HepG2 (cell line): ENCODE data around the gene SIGLEC7. TPM values are rescaled to one million over a fixed set of nuclear protein-coding genes. Genes with fewer than 3 reads are reported as not detected.

Source experiments
- ATAC-seq: fragments of 200-7000 bp; cut with Tn5 transposase; 3 replicates; pipeline ENCODE4 v1.9.1; 2020; ENCODE audit warnings: mild to moderate bottlenecking, moderate library complexity
- BruUV-seq: library from RNA; stranded (reverse); fragments of 400-500 nt; replicated peaks from 2 replicates; lab custom pipeline; 2021; lab: Mats Ljungman, UMichigan
- CTCF ChIA-PET: fragments of 300-600 bp; formaldehyde crosslinking; extraction: SDS; loops from one replicate; lab custom pipeline; 2021; ENCODE audit warnings: low total read pairs, inconsistent platforms, low intra/inter-chr PET ratio; lab: Yijun Ruan, JAX
- POLR2A ChIA-PET: fragments of 350-600 bp; sonication (Branson Sonifier 250); formaldehyde crosslinking; loops from one replicate; lab custom pipeline; 2020; ENCODE audit warnings: antibody characterized with exemption, inconsistent platforms; lab: Yijun Ruan, JAX
- DNase-seq: peaks from one replicate; pipeline ENCODE4 v3.0.0-alpha.2; 2015; ENCODE audit warnings: low spot score
- FAIRE-seq: peaks from 3 replicates; lab custom pipeline; 2011; peaks lifted over from hg19 to GRCh38; lab: Jason Lieb, UNC
- H2AFZ ChIP-seq: one replicate; pipeline ENCODE4 v1.6.1; 2011; ENCODE audit warnings: low read length, inconsistent platforms
- H3K27ac ChIP-seq: fragments of 300-600 bp; 3 replicates; pipeline ENCODE4 v1.8.0; 2011; ENCODE audit warnings: mixed run types, mild to moderate bottlenecking, mixed read lengths, low read length, inconsistent platforms; ENCODE audit not compliant: insufficient read depth; ENCODE audit errors: extremely low read length
- H3K27me3 ChIP-seq, 2 experiments: fragments of 200-600 bp in 1 of 2; 2 replicates in 1 of 2; 3 replicates in 1 of 2; pipeline versions ENCODE4 v1.6.0 to v1.8.0; 2011; ENCODE audit warnings: low read length in 2 of 2, mild to moderate bottlenecking in 2 of 2, moderate library complexity in 2 of 2, inconsistent platforms in 1 of 2; ENCODE audit not compliant: insufficient read depth in 2 of 2, control insufficient read depth in 1 of 2
- H3K36me3 ChIP-seq, 2 experiments: fragments of 200-600 bp in 1 of 2; replicated peaks in 1 of 2; 2 replicates in 1 of 2; 3 replicates in 1 of 2; pipeline versions ENCODE4 v1.5.1 to v1.8.0; 2011; ENCODE audit warnings: low read length in 2 of 2, inconsistent platforms in 1 of 2; ENCODE audit not compliant: insufficient read depth in 2 of 2, control insufficient read depth in 1 of 2
- H3K4me1 ChIP-seq: 2 replicates; pipeline ENCODE4 v1.5.1; 2012; ENCODE audit warnings: low read length, inconsistent platforms; ENCODE audit not compliant: insufficient read depth
- H3K4me2 ChIP-seq: 2 replicates; pipeline ENCODE4 v1.6.0; 2011; ENCODE audit warnings: low read depth, low read length, inconsistent platforms
- H3K4me3 ChIP-seq, 3 experiments: fragments of 200-600 bp in 1 of 3; sonication (generic), shearing (Covaris generic) in 1 of 3; replicated peaks in 1 of 3; 2 replicates each; pipeline ENCODE4 v1.5.1; 2011 to 2016; ENCODE audit warnings: low read length in 3 of 3, inconsistent platforms in 2 of 3, low read depth in 2 of 3, mild to moderate bottlenecking in 2 of 3, control low read depth in 1 of 3, mixed read lengths in 1 of 3; ENCODE audit not compliant: insufficient read depth in 1 of 3
- H3K79me2 ChIP-seq: one replicate; pipeline ENCODE4 v1.6.1; 2011; ENCODE audit warnings: low read length, inconsistent platforms; ENCODE audit not compliant: insufficient read depth
- H3K9ac ChIP-seq: 2 replicates; pipeline ENCODE4 v1.6.0; 2011; ENCODE audit warnings: mild to moderate bottlenecking, low read depth, low read length, inconsistent platforms; ENCODE audit not compliant: insufficient read depth
- H3K9me3 ChIP-seq: 2 replicates; pipeline ENCODE4 v1.5.1; 2012; ENCODE audit warnings: mild to moderate bottlenecking, low read length
- H4K20me1 ChIP-seq: 2 replicates; pipeline ENCODE4 v1.6.0; 2011; ENCODE audit warnings: inconsistent platforms, mild to moderate bottlenecking, low read length, moderate library complexity; ENCODE audit not compliant: insufficient read depth
- GTF2F1 ChIP-seq: fragments of 150-350 bp; IDR thresholded peaks from 2 replicates; pipeline ENCODE4 v1.6.1; 2014; ENCODE audit warnings: low read length
- KDM5A ChIP-seq: fragments of 200-600 bp; sonication (generic); IDR thresholded peaks from 2 replicates; pipeline ENCODE4 v1.7.0; 2018; ENCODE audit warnings: antibody characterized with exemption, mild to moderate bottlenecking, low read length, borderline replicate concordance
- MLLT10 ChIP-seq: sonication (generic); formaldehyde crosslinking; IDR thresholded peaks from 2 replicates; pipeline ENCODE4 v1.4.0; 2020; ENCODE audit warnings: missing genetic modification reagents
- SOX6 ChIP-seq, 2 experiments: fragments of 450-650 bp in 1 of 2; sonication (generic) in 1 of 2; formaldehyde crosslinking in 1 of 2; IDR thresholded peaks; 2 replicates each; pipeline versions ENCODE4 v1.4.0 to v1.6.1; 2017 to 2020; ENCODE audit warnings: antibody characterized with exemption in 1 of 2, mild to moderate bottlenecking in 1 of 2, missing genetic modification reagents in 1 of 2
- ZBTB21 ChIP-seq: sonication (generic); formaldehyde crosslinking; IDR thresholded peaks from 2 replicates; pipeline ENCODE4 v1.4.0; 2020; ENCODE audit warnings: missing genetic modification reagents
- ZBTB7A ChIP-seq: sonication (generic); formaldehyde crosslinking; IDR thresholded peaks from 2 replicates; pipeline ENCODE4 v1.8.0; 2022; ENCODE audit warnings: mild to moderate bottlenecking, missing genetic modification reagents
- WGBS: methylation state at CpG from one replicate; pipeline ENCODE4 v1.1.6; 2017; ENCODE audit warnings: low lambda C conversion rate; 5-methylcytosine and 5-hydroxymethylcytosine counted together
- in situ Hi-C: cut with HindIII; loops from 2 replicates; pipeline ENCODE4 v1.10.0; 2017; ENCODE audit warnings: low pct_unique_long_range_greater_than_20kb; ENCODE audit not compliant: extremely low pct_ligation_motif_present
- intact Hi-C: fragments of 100-400 bp; cut with micrococcal nuclease; formaldehyde crosslinking; loops from one replicate; pipeline ENCODE4 v1.10.0; 2022; ENCODE audit not compliant: unreplicated experiment
- polyA plus RNA-seq, 8 experiments: library from polyadenylated mRNA; depleted of rRNA in 3 of 8; stranded (reverse) in 7 of 8; unstranded in 1 of 8; fragments of >200 nt; fragmentation: Illumina TruSeq in 4 of 8; extraction: Trizol in 4 of 8; gene quantifications; 2 replicates each; pipeline versions ENCODE4 v1.2.1 to v1.2.3, GENCODE V29; 2011 to 2016; ENCODE audit warnings: low read depth in 4 of 8, missing spikeins in 1 of 8, mixed read lengths in 1 of 8; ENCODE audit not compliant: insufficient read depth in 1 of 8
- total RNA-seq, 5 experiments: library from RNA; depleted of rRNA; stranded (reverse); fragments of >200 nt; fragmentation: Illumina TruSeq; extraction: Trizol; gene quantifications; 2 replicates each; pipeline ENCODE4 v1.2.3, GENCODE V29; 2016; ENCODE audit warnings: low read depth in 1 of 5
- TF ChIP-seq, protein P1 (sequence below): sonication (generic); formaldehyde crosslinking; conservative IDR thresholded peaks from 2 replicates; pipeline ENCODE4 v1.8.0; 2022; ENCODE audit warnings: mild to moderate bottlenecking, moderate library complexity, missing genetic modification reagents
- TF ChIP-seq, protein P2 (sequence below): IDR thresholded peaks from 2 replicates; pipeline ENCODE4 v1.6.1; 2016

SIGLEC7 gene
- total and polyA plus RNA-seq, 2 of the 13 experiments (the other 11 are each of a cell fraction or from before 2014, with no cell fraction given), result not detected

DNA sequence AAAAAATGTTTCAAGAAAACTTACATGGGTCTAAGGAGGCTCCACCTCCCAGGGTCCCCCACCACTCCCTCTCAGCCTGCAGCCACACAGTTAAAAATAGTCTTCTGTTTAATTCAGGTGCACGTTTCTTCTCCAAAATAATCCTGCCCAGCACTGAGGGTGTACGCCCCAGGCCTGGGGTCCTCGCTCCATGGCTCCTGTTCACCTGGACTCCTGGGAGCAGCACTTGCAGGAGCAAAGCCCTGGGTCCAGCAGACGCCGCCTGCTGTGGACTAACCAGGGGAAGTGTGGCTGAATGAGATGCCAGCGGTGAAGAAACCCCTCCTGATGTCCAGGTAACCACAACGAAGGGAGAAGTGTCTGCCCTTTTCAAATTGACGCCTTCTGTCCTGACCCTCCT, 41.5 kb downstream of the SIGLEC7 start:
- CTCF ChIA-PET, result no interaction called here
- ATAC-seq, result no peak

More for the DNA sequence above, 41.5 kb downstream of the SIGLEC7 start:
- no peak for FAIRE-seq
- in situ Hi-C loops (no loop called here), intact Hi-C loops (no loop called here)
- H3K4me1 ChIP-seq, result no peaks in the 10 kb centered on the region
- no peak overlapping the region for H3K4me2 ChIP-seq
- no peaks in the 10 kb centered on the region for H3K79me2 ChIP-seq
- 18% methylated on average over 4 of the region's 8 CpGs for WGBS
- POLR2A ChIA-PET, result no interaction called here
- no peak overlapping the region for H2AFZ ChIP-seq
- no peaks in the 10 kb centered on the region for H3K9me3 ChIP-seq
- no TSS peak for BruUV-seq
- TF ChIP-seq MLLT10 (CRISPR knock-in tag) (no peak), SOX6 (IDR thresholded peaks at IDR 0.05) (no peak), SOX6 (CRISPR knock-in tag; IDR thresholded peaks at IDR 0.05) (no peak), ZBTB7A (no peak), ZBTB21 (CRISPR knock-in tag) (no peak), GTF2F1 (no peak), KDM5A (no peak)
- TF ChIP-seq, protein P1, sequence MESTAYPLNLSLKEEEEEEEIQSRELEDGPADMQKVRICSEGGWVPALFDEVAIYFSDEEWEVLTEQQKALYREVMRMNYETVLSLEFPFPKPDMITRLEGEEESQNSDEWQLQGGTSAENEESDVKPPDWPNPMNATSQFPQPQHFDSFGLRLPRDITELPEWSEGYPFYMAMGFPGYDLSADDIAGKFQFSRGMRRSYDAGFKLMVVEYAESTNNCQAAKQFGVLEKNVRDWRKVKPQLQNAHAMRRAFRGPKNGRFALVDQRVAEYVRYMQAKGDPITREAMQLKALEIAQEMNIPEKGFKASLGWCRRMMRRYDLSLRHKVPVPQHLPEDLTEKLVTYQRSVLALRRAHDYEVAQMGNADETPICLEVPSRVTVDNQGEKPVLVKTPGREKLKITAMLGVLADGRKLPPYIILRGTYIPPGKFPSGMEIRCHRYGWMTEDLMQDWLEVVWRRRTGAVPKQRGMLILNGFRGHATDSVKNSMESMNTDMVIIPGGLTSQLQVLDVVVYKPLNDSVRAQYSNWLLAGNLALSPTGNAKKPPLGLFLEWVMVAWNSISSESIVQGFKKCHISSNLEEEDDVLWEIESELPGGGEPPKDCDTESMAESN (CRISPR knock-in tag), result no peak
- TF ChIP-seq, protein P2, sequence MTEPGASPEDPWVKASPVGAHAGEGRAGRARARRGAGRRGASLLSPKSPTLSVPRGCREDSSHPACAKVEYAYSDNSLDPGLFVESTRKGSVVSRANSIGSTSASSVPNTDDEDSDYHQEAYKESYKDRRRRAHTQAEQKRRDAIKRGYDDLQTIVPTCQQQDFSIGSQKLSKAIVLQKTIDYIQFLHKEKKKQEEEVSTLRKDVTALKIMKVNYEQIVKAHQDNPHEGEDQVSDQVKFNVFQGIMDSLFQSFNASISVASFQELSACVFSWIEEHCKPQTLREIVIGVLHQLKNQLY (CRISPR knock-in tag), result no peak
- TF ChIP-seq, all 625 proteins: peak for 0
- Histone ChIP-seq H3K4me3 (no peak overlapping the region), H3K9ac (no peak overlapping the region), H3K27ac (no peak overlapping the region), H3K36me3 (no peaks in the 10 kb centered on the region), H4K20me1 (no peaks in the 10 kb centered on the region), H3K27me3 (peaks cover 1 to 14% of the 10 kb centered on the region in 2 experiments; a peak in 3 of 5 replicates)
- DNase-seq, result no peak
